HL-60 (cell line): ENCODE measurements around the gene PIM2.

Experiments
- CTCF ChIP-seq: IDR thresholded peaks from one replicate; pipeline ENCODE4 v1.5.1; 2011; ENCODE audit warnings: low read length, control low read depth, inconsistent platforms; ENCODE audit not compliant: insufficient read depth
- GABPA ChIP-seq: IDR thresholded peaks from 2 replicates; pipeline ENCODE4 v1.6.1; 2012; ENCODE audit warnings: low read depth
- POLR2AphosphoS5 ChIP-seq: IDR thresholded peaks from 2 replicates; pipeline ENCODE4 v1.6.1; 2012; ENCODE audit warnings: low read depth

- TF ChIP-seq CTCF (no peak), POLR2AphosphoS5 (peak; percentile 88), GABPA (no peak)
Observed at GRCh38 chrX:48897625-48898306, 21.1 kb downstream of the PIM2 start, which contains the start of the genes PQBP1 and TIMM17B.
